Breast epithelium (tissue), 4 donors: ENCODE results near the gene APLP2. TPM values are rescaled to one million over a fixed set of nuclear protein-coding genes. Genes with fewer than 3 reads are reported as not detected.

Source experiments
- DNase-seq, 2 donors: peaks; one replicate each; pipeline ENCODE4 v3.0.0-alpha.2; 2019; ENCODE audit warnings: low spot score in 2 of 2
- H3K27ac ChIP-seq, 2 donors: fragments of 200-600 bp; sonication (generic) in 1 of 2; one replicate each; pipeline ENCODE4 v1.5.1; 2016 to 2019; ENCODE audit warnings: mild to moderate bottlenecking in 1 of 2
- H3K27me3 ChIP-seq, 2 donors: fragments of 200-600 bp; sonication (generic) in 1 of 2; one replicate each; pipeline versions ENCODE4 v1.5.1 to v1.6.0; 2017 to 2019; ENCODE audit warnings: control low read depth in 1 of 2, mild to moderate bottlenecking in 1 of 2
- H3K36me3 ChIP-seq: fragments of 200-600 bp; one replicate; pipeline ENCODE4 v1.5.1; 2019
- H3K4me1 ChIP-seq, 2 donors: fragments of 200-600 bp; sonication (generic); one replicate each; pipeline ENCODE4 v1.5.1; 2016 to 2019; ENCODE audit warnings: control low read depth in 1 of 2
- H3K4me3 ChIP-seq, 3 donors: fragments of 200-600 bp; sonication (generic); 1 replicate in 2 of 3; 2 replicates in 1 of 3; pipeline ENCODE4 v1.5.1; 2016 to 2019; ENCODE audit warnings: mild to moderate bottlenecking in 3 of 3, moderate library complexity in 2 of 3
- H3K9me3 ChIP-seq, 2 donors: fragments of 200-600 bp; sonication (generic) in 1 of 2; one replicate each; pipeline ENCODE4 v1.5.1; 2016 to 2019; ENCODE audit warnings: control low read depth in 1 of 2
- CTCF ChIP-seq, 3 donors: fragments of 450-650 bp; IDR thresholded peaks; one replicate each; pipeline ENCODE4 v1.5.1; 2016 to 2017; ENCODE audit warnings: antibody characterized with exemption in 3 of 3, mild to moderate bottlenecking in 3 of 3, moderate library complexity in 3 of 3
- POLR2A ChIP-seq: fragments of 450-650 bp; IDR thresholded peaks from one replicate; pipeline ENCODE4 v1.6.1; 2016; ENCODE audit warnings: antibody characterized with exemption, mild to moderate bottlenecking, moderate library complexity
- POLR2AphosphoS5 ChIP-seq, 3 donors: sonication (generic); formaldehyde crosslinking; IDR thresholded peaks; one replicate each; pipeline ENCODE4 v1.6.1; 2017; ENCODE audit warnings: antibody characterized with exemption in 3 of 3
- intact Hi-C: fragments of 100-400 bp; cut with DNase I; formaldehyde crosslinking; loops from one replicate; pipeline ENCODE4 v1.15.1; 2023; ENCODE audit warnings: low total_unique reads
- total RNA-seq, 3 donors: library from RNA; depleted of rRNA; stranded (reverse); fragments of >200 nt; gene quantifications; one replicate each; pipeline ENCODE4 v1.1.0, GENCODE V29; 2016

APLP2 gene
- total RNA-seq, 3 donors from 2014 or later = 305 to 560 (median 418) TPM

GRCh38 chr11:130163346-130164220 is 93.9 kb downstream of the APLP2 start:
- DNase-seq = no peak
- Histone ChIP-seq H3K9me3 (no peaks in the 10 kb centered on the region), H3K4me1 (peaks cover 0 to 3% of the 10 kb centered on the region in 2 donors), H3K4me3 (peak overlapping the region in 1 of 3 donors; percentile 24), H3K36me3 (no peaks in the 10 kb centered on the region), H3K27me3 (no peaks in the 10 kb centered on the region), H3K27ac (peak overlapping the region; percentile 46 to 60)
- TF ChIP-seq POLR2AphosphoS5 (IDR thresholded peaks at IDR 0.05) = no peak
- TF ChIP-seq CTCF (IDR thresholded peaks at IDR 0.05) = no peak
- no peak for TF ChIP-seq POLR2A
- intact Hi-C loops = no loop called here

GRCh38 chr11:130164221-130164570 is 94.5 kb downstream of the APLP2 start:
- Histone ChIP-seq H3K27ac (peak overlapping the region; percentile 46 to 60), H3K4me1 (peaks cover 0 to 2% of the 10 kb centered on the region in 2 donors), H3K9me3 (no peaks in the 10 kb centered on the region), H3K27me3 (no peaks in the 10 kb centered on the region), H3K4me3 (no peak overlapping the region), H3K36me3 (no peaks in the 10 kb centered on the region)
- no peak for DNase-seq
- TF ChIP-seq POLR2A (no peak), CTCF (IDR thresholded peaks at IDR 0.05) (no peak), POLR2AphosphoS5 (IDR thresholded peaks at IDR 0.05) (no peak)
- intact Hi-C loops = no loop called here

GRCh38 chr11:130165601-130166456 is 96.1 kb downstream of the APLP2 start:
- H3K27me3 ChIP-seq = no peaks in the 10 kb centered on the region
- H3K36me3 ChIP-seq = no peaks in the 10 kb centered on the region
- intact Hi-C loops = no loop called here
- TF ChIP-seq POLR2AphosphoS5 (IDR thresholded peaks at IDR 0.05) (no peak), POLR2A (no peak), CTCF (IDR thresholded peaks at IDR 0.05) (no peak)
- H3K27ac ChIP-seq = peak overlapping the region in 1 of 2 donors; percentile 50
- no peaks in the 10 kb centered on the region for H3K9me3 ChIP-seq
- no peak overlapping the region for H3K4me3 ChIP-seq
- H3K4me1 ChIP-seq = no peaks in the 10 kb centered on the region
- no peak for DNase-seq

- no peak for DNase-seq
- Histone ChIP-seq H3K4me1 (no peaks in the 10 kb centered on the region), H3K36me3 (no peaks in the 10 kb centered on the region), H3K9me3 (no peaks in the 10 kb centered on the region), H3K27me3 (no peaks in the 10 kb centered on the region), H3K4me3 (no peak overlapping the region), H3K27ac (peak overlapping the region in 1 of 2 donors; percentile 50)
- intact Hi-C loops = no loop called here
- no peak for TF ChIP-seq CTCF (IDR thresholded peaks at IDR 0.05)
- no peak for TF ChIP-seq POLR2AphosphoS5 (IDR thresholded peaks at IDR 0.05)
- no peak for TF ChIP-seq POLR2A
These were observed 96.7 kb downstream of the APLP2 start for GRCh38 chr11:130166457-130166784.

DNA sequence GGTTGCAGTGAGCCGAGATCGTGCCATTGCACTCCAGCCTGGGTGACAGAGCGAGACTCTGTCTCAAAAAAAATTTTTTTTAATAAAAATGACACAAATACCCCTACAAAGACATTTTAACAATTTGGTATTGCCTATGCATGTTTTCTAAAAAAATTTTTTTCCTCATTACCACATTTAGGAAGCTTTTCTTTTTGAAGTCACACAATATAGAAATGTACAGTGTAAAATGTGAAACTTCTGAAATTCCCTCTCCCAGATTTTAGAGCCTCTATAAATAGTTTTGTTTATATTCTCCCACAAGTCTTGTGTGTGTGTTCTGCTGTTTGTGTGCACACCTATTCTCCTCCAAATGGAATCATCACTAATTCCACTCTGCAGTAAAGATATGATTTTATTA is 97.5 kb downstream of the APLP2 start:
- Histone ChIP-seq H3K9me3 (no peaks in the 10 kb centered on the region), H3K4me1 (no peaks in the 10 kb centered on the region), H3K27me3 (no peaks in the 10 kb centered on the region), H3K36me3 (no peaks in the 10 kb centered on the region), H3K4me3 (no peak overlapping the region), H3K27ac (no peak overlapping the region)
- intact Hi-C loops = no loop called here
- DNase-seq = no peak
- TF ChIP-seq CTCF (IDR thresholded peaks at IDR 0.05) (no peak), POLR2A (no peak), POLR2AphosphoS5 (IDR thresholded peaks at IDR 0.05) (no peak)
